ENCODE results near the gene DNAJC30.

DNAJC30 gene

DNA sequence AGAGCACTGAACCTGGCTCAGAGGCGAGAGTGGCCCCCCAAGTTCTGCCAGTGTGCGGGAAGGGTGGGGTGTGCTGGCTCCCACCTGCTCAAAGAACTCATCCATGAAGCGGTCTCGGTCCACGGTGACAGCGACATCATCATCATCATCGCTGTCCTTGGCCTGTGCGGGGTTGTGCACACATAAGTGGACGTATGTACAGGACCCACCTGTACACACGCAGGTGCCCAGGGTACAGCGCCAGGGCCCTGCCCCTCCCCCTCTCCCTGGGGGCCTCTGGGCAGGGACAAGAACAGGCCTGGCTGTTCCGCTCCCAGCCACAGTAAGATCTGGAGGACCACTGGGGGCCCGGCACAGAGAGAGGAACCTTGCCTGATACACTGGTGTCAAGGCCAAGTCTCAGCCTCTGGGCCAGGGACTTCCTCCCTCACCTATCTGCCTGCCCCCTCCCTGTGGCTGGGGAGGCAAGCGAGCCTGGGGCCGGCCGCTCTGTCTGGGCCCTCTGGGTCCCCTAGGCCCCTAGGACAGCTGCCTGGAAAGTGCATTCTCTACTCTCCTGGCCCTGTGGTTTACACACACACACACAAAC, 25.8 kb upstream of the DNAJC30 start:
- DNase-seq (ENCODE audit: low read depth in 1 of 2, low spot score in 1 of 2) = no peak

DNA sequence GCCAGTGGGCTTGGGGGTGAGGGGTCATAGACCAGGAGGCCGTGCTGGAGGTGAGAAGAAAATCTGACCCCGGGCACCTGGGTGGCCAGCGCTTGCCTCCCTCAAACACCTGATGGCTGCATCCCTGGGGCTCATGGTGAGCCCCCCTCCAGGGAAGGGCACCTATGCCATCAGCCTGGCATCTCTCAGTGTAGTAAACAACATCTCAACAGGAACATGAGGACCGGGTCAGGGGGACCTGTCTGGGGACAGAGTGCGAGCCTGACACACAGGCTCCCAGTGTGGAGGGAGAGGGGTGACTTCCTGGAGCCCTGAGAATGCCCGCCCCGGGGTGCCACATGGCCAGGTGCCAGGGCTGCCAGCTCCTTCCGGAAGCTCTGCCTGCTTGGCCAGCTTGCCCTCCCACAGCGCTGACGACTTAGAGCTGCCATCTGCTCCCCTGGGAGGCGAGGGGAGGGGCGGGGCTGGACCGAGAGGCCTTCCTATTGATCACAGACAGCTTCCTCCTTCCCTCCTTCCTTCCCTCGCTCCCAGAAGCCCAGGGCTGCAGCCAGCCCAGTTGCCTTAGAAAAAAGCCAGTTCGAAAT, 23.9 kb upstream of the DNAJC30 start:
- DNase-seq (ENCODE audit: low read depth in 1 of 2, low spot score in 1 of 2) = no peak

DNA sequence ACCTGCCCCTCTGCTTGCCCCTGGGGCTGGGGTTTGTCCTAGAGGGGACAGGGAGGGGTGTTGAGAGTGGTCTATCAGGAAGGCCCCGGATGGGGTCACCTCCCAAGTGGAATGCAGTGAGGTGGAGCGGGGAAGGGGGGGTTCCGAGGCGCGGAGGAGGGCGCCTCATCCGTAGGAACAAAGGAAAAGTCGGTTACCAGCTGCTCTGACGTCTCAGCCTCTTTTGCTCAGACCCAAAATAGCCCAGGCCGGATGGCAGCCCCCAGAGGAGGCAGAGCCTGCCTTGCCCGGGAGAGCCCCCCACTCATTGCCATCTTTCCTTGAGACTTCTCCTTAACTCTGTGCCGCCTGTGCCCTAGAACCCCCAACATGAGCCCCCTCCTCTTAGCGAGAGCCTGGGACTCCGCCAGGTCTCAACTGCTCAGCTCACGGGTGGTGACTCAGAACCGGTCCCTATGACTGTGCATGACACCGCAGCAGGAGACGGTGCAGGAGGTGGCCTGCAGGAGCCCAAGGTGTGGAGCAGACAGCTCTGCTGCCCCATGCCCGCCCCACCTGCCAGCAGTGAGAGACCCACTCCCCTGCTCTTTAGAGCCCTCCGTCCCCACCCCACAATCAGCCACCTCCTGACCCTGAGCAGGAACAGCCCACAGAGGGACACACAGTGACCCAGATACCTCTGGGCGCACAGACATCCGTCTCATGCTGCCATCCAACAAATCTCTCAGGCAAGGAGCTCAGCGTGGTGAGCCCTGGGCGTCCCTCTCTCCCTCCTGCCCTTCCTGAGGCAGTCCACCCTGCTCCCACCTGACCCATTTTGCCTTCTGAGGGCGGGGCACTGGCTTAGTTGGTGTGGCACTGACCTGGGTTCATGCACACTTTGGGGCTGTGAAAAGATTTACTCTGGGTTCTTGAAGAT, 23.1 kb upstream of the DNAJC30 start:
- DNase-seq (ENCODE audit: low read depth in 1 of 2, low spot score in 1 of 2) = no peak

DNA sequence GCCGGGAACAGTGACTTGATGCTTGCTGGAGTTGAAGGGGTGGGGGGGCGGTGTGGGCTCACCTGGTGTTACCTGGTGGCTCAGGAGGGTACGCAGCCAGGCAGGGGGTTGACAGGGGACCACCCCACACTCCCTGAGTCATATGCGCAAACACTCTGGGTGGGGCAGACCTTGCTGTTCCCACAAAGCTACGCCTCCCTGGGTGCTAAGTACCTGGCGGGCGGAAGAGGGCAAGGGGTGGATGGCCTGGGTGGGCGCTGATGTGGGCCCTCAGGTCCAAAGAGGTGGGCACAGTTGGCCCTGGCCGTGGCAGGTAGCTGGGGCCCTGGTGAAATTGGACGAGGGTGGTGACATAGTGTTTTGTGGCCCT, 22.3 kb upstream of the DNAJC30 start:
- no peak for DNase-seq (ENCODE audit: low read depth in 1 of 2, low spot score in 1 of 2)

DNA sequence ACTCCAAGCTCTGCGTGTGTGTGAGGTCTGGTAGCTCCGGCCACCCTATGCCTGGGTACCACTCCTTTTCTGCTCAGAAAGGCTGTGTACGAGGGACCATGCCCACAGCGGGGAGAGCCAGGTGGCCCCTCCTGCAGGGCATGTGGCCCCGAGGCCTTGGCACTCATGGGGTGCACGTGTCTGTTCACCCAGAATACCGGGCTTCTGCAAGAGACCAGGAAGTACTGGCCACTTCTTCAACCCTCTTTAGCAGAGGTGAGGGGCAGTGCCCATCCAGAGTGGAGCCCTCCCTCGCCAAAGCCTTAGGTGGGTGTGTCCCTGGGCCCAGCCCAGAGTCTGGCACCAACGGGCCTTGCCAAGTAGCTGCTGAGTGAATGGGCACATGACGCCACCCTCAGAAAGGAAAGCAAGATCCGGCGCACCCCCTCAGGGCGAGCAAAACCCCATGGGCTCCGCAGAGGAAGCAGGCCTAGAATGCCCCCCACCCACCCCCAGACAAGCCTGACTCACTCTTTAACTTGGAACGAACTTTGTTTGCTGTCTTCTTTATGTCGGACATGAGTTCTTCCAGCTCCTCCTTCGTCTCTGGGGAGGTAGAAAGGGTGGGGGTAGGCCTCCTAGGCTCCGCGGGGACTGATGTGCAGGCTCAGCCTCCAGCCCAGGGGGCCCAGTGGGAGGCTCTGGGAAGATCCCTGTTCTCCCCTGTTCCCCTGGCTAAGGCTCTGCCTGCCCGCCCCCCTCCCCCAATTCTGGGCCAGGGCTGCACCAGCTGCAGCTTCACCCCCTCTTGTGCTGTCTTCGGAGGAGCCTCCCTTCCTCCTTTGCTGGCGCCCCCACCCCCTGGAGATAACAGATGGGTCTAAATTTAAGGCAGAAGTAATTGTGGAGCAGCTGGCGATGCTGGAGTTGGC, 21.6 kb upstream of the DNAJC30 start:
- DNase-seq (ENCODE audit: low read depth in 1 of 2, low spot score in 1 of 2) = no peak

DNA sequence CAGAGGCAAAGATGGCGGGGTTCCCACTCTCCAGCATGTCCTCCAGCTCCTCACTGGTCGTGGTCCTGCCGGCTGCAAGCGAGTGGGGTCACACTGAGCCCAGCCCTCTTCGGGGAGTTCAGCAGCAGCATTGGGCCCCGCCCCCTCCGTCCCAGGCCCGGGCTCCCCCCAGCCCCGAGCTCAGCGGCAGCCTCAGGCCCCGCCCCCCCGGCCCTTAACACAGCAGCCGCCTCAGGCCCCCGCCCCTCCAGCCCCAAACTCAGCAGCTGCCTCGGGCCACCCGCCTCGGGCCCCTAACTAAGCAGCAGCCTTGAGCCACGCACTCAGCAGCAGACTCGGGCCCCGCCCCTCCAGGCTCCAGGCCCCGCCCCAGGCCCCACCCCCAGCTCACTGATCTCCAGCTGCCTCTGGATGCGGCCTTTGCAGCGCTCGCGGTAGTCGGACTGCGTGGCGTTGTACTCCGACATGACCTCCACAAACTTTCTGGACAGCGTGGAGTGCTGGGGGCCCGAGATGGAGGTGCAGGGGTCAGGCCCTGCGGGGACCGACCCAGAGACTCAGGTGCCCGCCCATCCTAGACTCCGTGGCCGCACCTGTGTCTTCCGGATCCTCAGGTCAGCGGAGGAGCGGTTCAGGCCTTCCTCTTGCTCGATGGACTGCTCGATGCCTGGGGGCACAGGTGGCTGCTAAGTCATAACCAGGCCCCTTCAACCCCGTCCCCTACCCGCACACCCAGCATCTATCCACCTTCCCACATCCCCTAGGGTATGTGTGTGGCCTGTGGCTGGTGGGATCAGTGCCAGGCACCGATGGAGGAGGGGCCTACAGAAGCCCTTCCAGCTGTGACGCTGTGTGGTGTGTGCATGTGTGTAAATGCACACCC, 20.7 kb upstream of the DNAJC30 start:
- no peak for DNase-seq (ENCODE audit: low read depth in 1 of 2, low spot score in 1 of 2)

DNA sequence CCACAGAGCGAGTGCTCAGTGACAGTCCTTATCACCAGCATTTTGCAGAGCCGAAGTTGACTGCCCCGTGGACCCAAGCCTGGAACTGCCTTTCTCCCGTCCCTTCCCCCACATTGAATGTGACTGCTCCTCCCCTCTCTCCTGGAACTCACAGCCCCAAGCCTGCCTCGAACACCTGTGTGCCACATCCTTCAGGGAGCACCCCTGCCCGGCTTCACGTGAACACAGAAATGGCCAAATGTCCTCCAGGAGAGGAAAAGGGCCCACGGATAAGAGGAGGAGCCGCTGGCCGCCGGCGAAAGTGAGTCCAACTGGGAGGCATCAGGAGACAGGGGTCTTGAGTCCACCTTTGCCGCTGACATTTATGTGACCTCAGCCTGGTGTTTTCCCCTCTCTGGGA, 20.0 kb upstream of the DNAJC30 start:
- DNase-seq (ENCODE audit: low read depth in 1 of 2, low spot score in 1 of 2) = no peak

DNA sequence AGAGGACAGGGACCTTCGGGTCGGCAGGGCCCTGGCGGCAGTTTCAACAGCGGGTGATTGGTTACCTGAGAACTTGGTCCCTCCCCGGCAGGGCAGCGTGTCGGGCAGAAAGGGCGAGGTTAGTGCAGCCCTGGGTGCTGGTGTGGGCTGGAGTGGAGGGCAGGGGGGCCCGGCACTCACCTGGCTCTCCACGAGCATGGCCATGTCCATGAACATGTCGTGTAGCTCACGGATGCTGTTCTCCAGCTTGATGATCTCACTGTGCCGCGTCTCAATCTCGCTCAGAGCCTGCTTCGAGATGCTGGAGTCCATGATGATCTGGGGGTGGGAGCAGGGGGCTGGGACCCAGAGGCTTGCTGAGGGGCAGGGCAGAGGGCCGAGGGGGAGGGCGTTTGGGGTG, 19.4 kb upstream of the DNAJC30 start:
- DNase-seq (ENCODE audit: low read depth in 1 of 2, low spot score in 1 of 2) = no peak

DNA sequence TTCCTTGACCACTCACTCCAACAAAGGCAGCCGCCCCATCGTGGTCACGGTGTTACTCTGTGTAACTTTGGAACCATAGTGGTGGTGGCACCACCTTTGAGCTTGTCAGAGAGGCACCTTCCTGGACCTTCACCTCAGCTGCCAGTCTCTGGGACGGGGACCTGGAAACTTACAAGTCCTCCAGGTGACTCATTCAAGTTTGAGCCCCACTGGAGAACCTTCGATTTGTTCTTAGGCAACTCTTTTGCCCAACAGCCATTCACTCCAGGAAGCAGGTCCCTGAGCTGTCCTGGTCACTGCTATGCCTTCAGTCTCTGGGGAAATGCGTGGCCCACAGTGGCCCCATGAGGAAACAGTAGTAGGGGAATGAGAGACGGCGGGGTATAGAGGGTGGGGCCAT, 19.0 kb upstream of the DNAJC30 start:
- no peak for DNase-seq (ENCODE audit: low read depth in 1 of 2, low spot score in 1 of 2)

DNA sequence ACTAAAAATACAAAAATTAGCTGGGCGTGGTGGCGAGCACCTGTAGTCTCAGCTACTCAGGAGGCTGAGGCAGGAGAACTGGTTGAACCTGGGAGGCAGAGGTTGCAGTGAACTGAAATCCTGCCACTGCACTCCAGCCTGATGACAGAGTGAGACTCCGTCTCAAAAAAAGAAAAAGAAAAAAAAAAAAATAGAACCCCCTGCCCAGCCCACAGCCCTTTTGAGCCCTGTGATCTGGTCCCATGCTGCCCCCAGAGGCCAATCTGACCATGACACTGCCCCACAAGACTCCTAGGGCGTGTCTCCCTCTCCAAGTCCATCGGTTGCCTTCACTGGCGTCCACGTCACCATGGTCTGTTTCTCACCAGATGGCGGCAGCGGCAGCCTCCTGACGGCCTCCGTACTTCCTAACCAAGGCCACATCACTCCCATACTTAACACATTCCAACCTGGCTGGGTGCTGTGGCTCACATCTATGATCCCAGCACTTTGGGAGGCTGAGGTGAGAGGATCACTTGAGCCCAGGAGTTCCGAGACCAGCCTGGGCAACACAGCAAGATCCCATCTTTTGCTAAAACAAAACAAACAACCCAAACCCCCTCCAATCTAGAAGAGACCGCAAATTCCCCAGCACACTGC, 18.2 kb upstream of the DNAJC30 start:
- no peak for DNase-seq (ENCODE audit: low read depth in 1 of 2, low spot score in 1 of 2)

DNA sequence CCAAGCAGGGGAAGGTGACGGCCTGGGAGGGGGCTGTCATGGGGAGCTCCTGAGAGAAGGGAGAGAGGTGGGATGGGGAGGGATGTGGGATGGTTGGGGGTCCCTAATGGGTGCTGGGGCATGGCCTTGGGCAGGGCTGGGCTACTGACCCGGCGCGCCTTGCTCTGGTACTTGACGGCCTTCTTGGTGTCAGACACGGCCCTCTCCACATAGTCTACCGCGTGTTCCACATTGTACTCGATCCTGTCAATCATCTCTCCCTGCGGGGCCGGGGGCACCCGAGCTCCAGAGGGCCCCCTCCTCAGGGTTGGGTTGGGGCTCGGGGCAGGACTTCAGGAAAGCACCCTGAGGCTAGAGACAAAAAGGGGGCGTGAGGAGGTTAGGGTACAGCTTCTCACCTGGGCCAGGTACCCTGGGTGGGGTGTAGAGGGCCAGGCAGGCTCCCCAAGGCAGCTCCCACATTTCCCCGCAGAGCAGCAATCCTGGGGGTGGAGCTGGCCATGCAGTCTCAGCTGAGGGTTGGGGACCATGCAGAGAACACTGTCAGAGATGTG, 17.4 kb upstream of the DNAJC30 start:
- no peak for DNase-seq (ENCODE audit: low read depth in 1 of 2, low spot score in 1 of 2)

DNA sequence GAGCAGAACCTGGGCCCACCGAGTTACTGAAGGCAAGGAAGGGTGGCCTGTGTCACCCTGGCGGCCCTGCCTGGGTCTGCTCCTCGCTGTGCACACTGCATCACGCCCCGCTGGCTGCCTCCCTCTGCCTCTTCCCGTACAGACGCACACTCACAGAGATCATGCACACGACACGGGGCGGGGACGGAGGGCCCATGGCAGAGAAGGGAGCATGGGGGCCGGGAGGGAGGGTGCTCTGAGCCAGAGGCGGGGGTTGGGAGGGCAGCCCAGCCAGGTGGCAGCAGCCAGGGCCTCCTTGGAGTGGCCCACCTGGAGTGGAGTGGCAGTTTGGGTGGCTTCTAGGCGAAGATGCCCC, 16.8 kb upstream of the DNAJC30 start:
- no peak for DNase-seq (ENCODE audit: low read depth in 1 of 2, low spot score in 1 of 2)

DNA sequence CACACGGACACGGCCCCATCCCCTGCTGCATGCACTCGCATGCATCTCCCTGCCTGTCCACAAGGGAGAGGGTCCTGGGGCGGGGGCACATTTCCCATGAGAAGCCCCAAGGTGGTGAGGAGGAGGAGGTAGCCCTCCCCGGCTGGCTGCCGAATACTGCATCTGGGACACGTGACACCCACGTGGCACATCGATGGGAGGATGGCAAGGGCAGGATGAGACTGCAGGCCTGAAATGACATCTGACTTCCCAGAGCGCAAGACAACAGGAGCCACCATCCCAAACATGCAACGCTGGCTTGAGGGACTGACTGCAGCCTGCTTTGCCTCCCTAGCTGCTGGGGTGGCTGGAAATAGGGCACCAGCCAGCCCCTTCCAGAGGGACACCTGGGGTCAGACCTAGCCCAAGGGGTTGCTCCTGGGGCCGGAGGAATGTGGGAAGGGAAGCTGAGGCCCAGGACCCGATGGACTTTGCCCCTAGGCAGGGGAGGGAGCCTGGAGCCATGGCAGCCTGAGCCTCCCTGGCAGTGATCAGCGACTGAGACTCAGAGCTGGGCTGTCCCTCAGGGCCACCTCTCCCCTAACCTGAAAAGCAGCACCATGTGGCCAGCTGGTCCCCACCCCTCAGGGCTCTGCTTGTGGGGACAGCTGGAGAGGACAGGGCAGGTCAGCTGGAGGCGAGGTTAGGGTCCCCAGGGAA, 16.3 kb upstream of the DNAJC30 start:
- no peak for DNase-seq (ENCODE audit: low read depth in 1 of 2, low spot score in 1 of 2)

DNA sequence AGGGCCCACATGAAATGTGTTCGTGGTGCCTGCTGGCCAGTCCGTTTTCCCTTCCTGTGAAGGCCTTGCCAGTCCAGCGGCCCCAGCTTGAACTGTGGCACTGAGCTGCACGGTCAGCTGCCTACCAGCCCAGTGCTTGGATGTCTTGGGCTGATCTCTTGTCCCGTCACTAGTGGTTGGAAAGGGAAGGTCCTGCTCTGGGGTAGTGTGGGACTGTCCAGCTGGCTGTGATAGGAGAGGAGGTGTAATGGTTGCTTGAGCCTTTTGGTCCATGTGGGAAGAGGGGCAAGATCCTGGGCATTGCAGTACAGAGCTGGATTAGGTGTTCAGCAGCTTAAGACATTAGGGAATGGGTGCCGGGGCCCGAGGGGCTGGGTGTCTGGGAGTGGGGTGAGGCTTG, 15.2 kb upstream of the DNAJC30 start:
- DNase-seq (ENCODE audit: low read depth in 1 of 2, low spot score in 1 of 2) = no peak

DNA sequence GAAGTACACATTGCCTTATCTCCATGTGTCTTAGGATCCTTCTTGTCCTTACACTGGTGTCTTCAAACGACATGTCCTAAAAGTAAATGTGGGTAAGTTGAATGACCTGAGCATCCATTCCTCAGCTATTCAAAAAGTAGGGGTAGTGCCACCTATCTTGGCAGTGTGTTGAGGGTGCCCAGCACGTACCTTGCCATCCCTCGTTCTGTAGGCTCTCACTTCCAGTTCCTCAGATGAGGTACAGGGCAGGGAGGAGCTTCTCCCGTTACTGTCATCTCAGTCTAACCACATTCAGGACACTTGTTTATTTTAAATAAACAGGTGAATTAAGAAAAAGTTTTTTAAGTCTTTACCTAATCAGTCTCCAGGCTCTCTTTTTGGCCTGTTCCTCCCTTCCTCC, 13.1 kb upstream of the DNAJC30 start:
- no peak for DNase-seq (ENCODE audit: low read depth in 1 of 2, low spot score in 1 of 2)

DNA sequence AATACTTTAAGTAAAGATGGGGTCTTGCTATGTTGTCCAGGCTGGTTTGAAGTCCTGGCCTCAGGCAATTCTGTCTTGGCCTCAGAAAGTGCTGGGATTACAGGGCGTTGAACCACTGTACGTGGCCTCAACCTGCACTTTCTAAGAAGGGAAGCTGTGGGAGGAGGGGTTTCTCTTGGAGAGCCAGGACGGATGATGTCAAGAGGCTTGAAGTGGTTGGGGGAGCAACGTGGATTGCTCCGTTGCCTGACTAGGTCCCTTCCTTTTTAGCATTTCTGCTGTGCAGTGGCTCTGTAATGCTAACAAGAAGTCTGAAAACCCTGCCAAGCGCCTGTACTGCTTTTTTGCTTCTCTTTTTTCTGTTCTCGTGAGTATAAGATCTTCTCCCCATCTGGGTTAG, 7.4 kb upstream of the DNAJC30 start:
- DNase-seq (ENCODE audit: low read depth in 1 of 2, low spot score in 1 of 2) = no peak

DNA sequence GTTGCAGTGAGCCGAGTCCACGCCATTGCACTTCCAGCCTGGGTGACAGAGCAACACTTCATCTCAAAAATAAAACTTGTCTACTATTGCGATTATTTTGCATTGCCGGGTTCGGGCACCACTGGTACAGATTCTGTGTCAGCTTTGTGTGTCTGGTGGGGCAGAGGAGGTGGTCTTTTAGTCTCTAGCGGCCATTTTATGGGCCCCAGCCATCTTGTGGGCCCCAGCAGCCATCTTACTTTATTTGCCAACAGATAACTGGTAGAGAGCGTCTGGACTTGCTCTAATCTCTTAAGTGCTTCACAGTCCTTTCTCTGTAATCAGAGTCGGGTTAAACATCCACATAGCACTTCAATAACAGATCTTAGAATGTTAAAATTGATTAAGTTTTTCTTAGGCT, 5.0 kb upstream of the DNAJC30 start:
- DNase-seq (ENCODE audit: low read depth in 1 of 2, low spot score in 1 of 2) = no peak

DNA sequence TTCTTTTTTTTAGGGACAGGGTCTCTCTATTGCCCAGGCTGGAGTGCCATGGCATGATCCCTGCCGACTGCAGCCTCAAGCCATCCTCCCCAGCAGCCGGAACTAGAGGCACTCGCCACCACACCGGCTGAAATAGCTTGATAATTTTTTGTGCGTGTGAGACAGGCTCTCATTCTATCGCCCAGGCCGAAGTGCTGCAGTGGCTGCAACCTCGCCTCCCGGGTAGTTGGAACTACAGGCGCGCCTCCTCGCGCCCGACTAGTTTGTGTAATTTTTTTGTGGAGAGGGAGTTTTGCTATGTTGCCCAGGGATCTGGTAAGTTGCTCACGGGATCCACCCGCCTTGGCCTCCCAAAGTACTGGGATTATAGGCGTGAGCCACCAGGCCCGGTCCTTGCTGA, 2.1 kb upstream of the DNAJC30 start:
- DNase-seq (ENCODE audit: low read depth in 1 of 2, low spot score in 1 of 2) = no peak

Measured in activated T-helper 1 cell treated with anti-CD3 and anti-CD28 coated beads, Interleukin-2, amount 50 U/mL, for 16 hours (primary cell).